IPS-18c (cell line): ENCODE data around the gene YWHAB.
"Not testable (repeated sequence)": the region's sequence is repeated elsewhere in the genome, so short reads cannot be mapped to it uniquely, and the experiment has no call there.

Source experiments
- H3K4me3 ChIP-seq: 2 replicates; pipeline ENCODE4 v1.7.0; 2013; ENCODE audit warnings: low read depth, mild to moderate bottlenecking, low read length, moderate library complexity; ENCODE audit not compliant: insufficient read depth
- H3K9me3 ChIP-seq: one replicate; pipeline ENCODE4 v1.6.1; 2013; ENCODE audit warnings: mild to moderate bottlenecking, low read length, moderate library complexity; ENCODE audit not compliant: control insufficient read depth, insufficient read depth

The YWHAB gene

DNA sequence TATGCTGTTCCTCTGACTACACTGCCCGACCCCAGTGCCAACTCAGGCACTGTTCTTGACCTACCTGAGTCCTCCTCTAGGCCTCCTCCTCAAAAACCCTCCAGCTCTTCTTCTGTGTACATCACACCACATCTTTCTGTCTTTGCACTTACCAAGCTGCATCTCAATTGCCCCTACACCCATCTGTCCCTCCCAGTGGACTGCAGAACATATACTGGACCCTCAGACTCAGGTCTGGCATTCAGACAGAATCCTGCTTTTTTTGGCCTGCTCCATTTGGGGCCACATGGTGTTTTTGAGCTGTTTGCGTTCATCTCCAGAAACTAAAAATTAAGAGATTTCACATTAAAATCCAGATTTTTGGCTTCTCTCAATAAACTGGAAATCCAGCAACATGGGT is 23.2 kb upstream of the YWHAB start:
- no peaks in the 10 kb centered on the region for H3K9me3 ChIP-seq
- no peak overlapping the region for H3K4me3 ChIP-seq

DNA sequence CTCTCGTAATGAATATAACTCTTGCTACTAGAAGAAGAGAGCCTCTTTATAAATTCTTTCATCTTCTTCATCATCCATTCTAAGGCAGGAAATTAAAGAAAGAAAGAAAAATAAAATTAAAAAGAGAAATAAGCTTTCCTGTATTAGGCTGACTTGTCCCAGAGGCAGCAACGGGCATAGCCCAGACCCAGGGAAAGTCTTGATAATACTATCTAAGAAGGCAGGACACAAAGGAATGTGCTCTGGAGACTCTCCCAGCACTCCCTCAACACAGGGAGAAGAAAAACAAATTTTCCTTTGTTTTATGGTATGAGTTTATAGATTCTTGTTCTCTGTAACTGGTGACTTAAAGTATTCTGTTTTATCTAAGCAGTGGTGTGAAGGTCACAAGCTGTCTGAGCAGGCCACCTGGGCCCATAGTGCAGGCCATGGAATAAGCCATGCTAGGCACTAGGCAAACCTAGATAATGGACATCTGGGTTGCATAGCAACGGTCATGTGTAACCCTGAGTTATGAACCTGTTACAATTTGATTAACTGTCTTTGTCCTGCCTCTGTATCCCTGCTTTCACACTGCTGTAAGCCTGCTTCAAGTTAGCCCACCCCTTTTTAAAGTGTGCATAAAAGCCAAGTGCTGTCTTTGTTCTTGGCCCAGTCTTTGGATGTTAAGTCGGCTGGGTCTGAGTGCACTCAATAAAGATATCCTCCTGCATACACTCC is 22.0 kb upstream of the YWHAB start:
- H3K9me3 ChIP-seq, H3K4me3 ChIP-seq: not testable (repeated sequence)

DNA sequence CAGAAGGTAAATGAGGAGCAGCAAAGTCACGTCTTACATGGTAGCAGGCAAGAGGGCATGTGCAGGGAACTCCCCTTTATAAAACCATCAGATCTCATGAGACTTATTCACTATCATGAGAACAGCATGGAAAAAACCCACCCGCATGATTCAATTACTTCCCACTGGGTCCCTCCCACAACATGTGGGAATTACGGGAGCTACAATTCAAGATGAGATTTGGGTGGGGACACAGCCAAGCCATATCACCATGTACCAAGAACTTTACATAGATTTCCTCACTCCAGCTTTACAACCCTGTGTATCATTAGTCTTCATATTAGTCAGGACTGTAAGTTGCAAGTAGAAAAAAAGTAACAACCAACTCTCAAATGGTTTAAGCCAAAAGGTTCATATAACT is 21.0 kb upstream of the YWHAB start:
- H3K4me3 ChIP-seq, H3K9me3 ChIP-seq: not testable (repeated sequence)

DNA sequence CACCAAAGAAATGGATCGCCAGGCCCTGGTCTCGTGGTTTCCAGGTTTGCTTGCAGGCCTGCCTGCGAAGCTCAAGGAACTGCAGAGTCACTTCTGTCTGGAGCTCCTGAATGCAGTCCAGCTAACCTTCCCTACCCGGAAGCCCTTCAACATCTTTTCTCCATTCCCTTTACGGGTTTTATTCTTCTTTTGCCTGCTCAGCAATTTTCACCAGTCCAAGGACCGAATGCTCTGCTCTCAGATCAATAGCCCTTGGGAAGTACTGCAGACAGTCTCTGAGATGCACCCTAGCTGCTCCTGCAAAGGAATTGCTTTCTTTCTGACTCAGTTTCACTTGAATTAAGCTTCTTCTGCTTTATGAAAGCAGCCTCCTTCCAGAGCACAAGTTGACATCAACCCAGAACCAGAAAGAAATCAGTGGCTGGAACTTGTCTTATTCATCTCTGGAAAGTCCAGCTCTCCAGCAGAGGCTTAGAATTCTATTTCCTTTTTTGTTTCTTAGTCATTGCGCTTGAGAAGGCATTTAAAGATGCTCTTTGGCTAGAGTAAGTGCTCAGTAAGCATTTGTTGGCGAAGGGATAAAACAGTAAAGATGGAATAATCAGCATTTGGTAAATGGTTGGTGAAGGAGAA is 18.7 kb upstream of the YWHAB start:
- Histone ChIP-seq H3K4me3 (no peak overlapping the region), H3K9me3 (no peaks in the 10 kb centered on the region)

DNA sequence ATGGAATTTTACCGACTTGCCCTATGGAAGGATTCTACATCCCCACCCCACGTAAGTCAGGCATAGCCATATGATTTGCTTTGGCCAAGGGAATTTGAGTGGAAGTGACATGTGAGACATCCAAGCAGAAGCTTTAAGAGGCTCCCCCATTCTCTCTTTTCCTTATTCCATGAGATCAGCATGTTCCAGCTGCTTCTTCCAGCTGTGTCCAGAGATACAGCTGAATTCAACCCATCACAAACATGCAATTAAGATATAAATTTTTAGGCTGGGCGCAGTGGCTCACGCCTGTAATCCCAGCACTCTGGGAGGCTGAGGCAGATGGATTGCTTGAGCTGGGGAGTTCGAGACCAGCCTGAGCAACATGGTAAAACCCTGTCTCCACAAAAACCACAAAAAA is 16.0 kb upstream of the YWHAB start:
- Histone ChIP-seq H3K4me3 (no peak overlapping the region), H3K9me3 (no peaks in the 10 kb centered on the region)

DNA sequence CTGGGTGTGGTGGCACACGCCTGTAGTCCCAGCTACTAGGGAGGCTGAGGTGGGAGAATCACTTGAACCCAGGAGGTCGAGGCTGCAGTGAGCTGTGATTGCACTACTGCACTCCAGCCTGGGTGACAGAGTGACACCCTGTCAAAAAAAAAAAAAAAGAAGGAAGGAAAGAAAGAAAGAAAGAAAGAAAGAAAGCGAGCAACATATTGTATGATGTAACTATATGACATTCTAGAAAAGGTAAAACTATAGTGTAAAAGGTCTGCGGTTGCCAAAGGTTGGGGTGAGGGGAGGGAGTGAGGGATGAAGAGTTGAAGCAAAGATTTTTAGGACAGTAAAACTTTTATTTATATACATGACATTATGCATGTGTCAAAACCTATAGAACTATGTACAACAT is 3.1 kb upstream of the YWHAB start:
- H3K4me3 ChIP-seq, H3K9me3 ChIP-seq: not testable (repeated sequence)

DNA sequence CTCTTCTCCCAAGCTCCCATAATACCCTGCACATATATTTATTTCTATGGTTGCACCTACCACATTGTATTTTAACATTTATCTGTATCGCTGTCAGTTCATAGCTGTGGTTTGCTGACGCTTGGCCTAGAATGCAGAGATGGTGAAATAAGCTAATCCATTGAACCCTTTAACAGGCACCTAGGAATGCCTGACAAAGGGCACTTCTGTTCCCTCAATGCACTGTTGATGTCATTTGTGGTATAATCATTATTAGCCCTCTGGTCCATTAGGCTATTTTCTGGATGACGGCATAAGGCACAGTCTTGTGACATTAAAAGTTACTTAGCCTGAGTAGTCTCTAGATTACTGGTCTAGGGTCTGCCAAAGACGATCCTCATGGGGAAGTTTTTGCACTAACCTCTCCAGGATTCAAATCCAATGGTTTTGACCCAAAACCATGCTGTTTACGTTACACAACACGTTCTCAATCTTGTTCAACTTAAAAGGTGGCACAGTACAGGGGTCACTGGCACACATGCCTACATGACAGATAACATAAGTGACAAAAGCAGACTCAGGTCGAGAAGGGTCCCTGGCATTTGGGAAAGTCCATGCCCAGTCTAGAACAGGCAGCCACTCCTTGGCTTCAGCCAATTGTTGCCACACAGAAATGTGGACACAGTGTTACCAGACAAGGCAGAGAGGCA is 2.1 kb upstream of the YWHAB start:
- H3K9me3 ChIP-seq, result peaks cover 2% of the 10 kb centered on the region
- H3K4me3 ChIP-seq, result no peak overlapping the region

DNA sequence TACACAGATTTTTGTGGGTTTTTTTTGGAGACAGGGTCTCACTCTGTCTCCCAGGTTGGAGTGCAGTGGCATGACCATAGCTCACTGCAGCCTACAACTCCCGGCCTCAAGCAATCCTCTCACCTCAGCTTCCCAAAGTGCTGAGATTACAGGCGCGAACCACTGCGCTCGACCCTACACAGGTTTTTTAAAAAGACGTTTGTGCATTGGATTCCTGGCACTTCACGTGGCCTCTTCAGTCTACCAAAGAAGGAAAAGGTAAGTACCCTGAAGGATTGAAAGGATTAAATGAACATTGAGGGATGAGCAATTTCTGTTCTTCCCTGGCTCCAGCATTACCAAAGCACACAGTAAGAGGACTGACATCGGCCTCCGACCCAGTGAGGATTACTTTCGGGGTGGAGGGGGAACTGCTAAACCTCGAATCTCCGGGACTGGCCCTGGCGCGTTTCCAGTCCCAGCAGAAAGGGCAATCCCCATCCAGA is 556 bp upstream of the YWHAB start:
- Histone ChIP-seq H3K4me3 (peak overlapping the region; percentile 42), H3K9me3 (peaks cover 2% of the 10 kb centered on the region)

DNA sequence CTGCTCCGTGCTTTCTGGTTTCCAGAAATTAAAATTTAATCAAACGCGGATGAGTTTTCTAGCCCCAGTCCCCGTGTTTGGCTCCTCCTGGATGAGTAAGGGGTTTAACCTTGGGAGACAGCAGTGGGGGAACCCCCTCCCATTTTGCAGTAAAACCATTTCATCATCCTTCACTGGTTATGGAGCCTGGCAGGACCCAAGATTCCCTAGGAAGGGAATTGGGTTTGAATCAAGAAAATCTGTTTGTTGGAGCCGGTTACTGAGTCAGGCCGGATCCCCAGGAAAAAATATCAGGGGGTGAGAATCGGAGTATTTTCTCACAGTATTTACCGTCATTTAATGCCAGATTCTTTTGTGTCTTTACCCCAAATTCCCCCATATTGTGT is 754 bp downstream of the YWHAB start:
- Histone ChIP-seq H3K9me3 (peaks cover 2% of the 10 kb centered on the region), H3K4me3 (peak overlapping the region; percentile 91)

DNA sequence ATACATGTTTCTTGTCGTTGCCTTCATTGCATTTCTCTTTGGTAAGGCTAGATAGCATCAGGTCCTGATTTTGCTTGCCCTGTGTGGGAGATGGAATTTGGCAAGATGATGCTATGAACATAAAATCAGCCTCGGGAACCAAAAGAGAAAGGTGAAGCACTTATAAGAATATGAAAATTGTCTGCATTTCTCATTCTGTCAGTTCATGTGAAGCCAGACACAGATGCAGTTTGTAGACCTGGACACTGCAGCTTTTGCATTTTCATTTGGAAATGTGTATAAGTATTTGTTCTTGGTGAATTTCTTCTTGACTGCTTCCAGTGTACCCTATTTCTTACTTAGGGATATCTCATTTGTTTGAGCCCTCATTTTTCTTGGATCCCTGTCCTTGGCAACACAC is 1.3 kb downstream of the YWHAB start:
- Histone ChIP-seq H3K4me3 (peak overlapping the region; percentile 91), H3K9me3 (no peaks in the 10 kb centered on the region)

DNA sequence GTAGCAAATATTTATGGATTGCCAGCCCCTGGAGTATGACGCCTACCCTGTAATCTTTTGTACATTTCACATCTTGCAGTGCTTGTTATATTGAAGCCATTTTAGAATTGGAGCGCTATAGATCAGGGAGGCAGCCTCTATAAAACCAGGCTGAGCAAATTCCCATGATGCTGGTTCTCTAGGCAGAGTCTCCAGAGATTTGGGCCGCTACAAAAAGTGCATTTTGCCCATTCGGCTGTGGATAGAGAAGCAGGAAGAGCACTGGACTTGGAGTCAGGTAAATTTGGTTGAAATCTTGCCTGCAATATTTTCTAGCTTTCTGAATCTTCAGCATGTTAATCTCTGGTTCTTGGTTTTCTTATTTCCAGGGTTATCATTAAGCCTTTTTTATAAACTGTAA is 2.0 kb downstream of the YWHAB start:
- Histone ChIP-seq H3K4me3 (peak overlapping the region; percentile 91; the same call in 1 of the 2 replicates), H3K9me3 (no peaks in the 10 kb centered on the region)

DNA sequence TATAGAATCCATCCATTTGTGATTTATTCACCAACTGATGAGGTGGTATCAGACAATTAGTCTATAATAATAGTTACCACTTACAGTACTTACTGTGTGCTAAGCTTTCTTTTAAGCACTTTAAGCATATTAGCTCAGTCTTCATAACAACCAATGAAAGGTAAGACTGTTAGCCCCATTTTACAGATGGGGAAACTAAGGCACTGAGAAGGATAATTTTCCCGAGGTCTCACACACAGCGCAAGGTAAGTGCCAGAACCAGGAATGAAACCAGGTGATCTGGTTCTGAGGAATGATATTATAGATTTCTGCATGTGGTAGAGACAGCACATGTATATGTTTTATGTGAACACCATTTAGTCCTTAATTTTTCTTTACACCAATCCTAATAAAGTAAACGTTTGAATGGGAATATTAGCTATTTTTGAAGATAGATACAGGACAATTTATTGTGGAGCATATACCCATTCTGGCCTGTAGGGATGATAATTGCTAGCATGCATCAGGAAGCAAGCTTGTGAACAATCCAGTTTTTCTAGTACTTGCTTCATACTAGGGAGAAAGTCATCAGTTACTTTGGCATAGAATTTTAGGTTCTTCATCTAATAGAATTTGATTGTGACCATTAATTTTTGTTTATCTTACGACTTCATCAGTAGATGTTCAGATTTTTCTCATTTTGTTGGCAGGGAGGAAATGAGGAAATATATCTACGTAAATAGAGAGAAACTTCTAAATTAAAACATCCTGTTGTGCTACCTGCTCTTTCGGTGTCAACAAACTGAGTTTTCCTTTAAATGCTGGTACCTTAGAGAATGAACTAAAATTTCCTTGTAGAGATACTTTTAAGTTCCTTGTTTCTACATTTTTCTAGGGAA is 3.0 kb downstream of the YWHAB start:
- no peak overlapping the region for H3K4me3 ChIP-seq

DNA sequence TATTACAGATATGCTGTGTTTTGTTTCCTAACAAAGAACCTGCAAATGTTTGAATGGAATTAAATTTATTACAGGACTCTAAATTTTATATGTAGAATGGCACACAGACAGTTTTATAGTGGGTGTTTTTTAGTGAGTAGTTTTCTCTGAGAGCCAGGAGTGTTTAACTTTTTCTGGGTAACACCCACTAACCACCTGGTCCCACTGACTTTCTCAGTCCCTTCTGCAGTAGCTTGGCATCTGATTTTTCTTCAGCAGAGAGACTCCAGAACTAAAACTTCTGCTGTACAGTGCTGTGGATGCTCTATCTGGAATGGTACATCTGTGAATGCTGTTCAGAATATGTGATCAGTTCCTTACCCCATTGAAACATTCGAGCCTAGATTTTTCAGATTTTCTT is 6.3 kb downstream of the YWHAB start:
- H3K4me3 ChIP-seq, result no peak overlapping the region

More for the DNA sequence above, 3.0 kb downstream of the YWHAB start:
- no peaks in the 10 kb centered on the region for H3K9me3 ChIP-seq

DNA sequence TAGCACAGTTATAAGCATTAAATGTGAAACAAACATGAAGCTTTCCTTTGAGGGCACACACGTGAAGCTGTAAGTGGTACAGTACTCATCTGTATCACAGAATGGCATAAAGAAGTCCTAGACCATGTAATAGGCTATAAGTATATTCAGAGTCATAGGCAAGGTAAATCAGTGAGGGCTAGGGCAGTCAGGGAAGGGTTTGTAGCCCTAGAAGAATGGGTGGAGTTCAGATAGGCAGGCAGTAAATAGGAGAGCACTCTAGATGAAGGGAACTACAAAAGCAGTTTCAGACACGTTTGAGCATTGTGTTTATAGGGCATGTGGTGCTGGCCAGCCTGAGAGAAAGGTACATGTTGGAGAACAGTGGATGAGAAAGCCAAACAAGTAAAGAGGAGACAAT is 9.5 kb downstream of the YWHAB start:
- H3K9me3 ChIP-seq, result no peaks in the 10 kb centered on the region
- H3K4me3 ChIP-seq, result no peak overlapping the region

More for the DNA sequence above, 6.3 kb downstream of the YWHAB start:
- H3K9me3 ChIP-seq, result no peaks in the 10 kb centered on the region

DNA sequence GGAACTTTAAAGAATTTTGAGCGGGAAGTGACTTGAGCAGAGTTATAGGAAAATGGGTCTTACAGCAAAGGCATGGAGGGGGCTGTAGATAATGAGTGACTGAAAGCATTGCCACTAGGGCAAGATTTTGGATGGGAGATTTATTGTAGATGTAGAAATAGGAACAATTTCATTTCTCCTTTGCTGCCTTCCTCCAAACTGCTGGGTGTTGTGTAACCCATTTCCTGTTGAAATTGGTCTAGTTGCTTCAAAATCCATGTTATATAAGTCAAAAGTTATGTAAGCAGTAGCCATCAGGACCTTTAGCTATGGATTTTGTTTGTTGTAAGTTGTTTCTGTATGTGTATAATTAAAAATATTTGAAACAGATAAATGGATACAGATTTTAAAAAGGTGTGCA is 11.1 kb downstream of the YWHAB start:
- H3K9me3 ChIP-seq, result no peaks in the 10 kb centered on the region
- H3K4me3 ChIP-seq, result no peak overlapping the region

DNA sequence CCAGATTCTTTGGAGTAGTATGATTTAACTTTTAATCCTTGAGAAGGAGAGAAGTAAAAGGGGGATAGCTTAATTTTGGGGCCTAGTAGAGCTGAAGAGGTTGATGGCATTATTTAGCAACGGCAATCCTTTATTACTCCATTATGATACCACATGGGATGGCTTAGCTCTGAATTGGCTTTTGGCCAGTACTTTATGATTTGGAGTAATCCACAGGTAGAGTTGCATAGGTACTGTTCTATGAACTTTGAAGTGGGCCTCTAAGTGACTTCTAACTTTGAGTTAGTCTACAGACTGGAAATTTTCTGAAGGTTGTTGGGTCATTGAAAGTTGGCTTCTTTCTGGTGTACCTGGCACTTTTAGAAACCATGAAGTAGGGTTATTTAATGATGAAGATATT is 11.6 kb downstream of the YWHAB start:
- Histone ChIP-seq H3K9me3 (no peaks in the 10 kb centered on the region), H3K4me3 (no peak overlapping the region)

DNA sequence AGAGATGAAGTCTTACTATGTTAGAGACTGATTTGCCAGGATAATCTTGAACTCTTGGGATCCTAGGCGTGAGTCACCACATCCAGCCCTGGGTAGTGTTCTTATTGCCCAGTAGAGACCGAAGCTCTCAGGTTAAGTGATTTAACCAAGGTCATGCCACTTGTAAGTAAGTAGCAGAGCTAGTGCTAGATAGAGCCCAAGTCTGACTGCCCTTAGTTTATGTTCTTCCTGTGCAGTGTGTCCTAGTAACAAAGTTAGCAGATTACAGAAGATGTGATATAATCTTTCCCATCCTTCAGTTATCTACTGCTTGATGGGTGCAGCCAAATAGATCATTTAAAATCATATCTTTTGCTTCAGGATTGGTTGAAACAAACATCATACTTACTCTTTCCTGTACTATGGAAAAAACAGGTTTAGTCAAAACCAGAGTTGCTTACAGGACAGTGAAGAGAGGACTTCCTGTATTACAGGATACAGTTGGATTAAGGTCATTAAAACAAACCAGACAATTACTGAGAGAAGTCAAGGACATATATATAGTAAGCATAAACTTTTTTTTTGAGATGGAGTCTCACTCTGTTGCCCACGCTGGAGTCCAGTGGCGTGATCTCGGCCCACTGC is 14.8 kb downstream of the YWHAB start:
- no peak overlapping the region for H3K4me3 ChIP-seq

More for the DNA sequence above, 14.8 kb downstream of the YWHAB start:
- H3K9me3 ChIP-seq, result no peaks in the 10 kb centered on the region
